NCI-H1105 (cell line): ENCODE results near the gene PCNP.
"Not testable (repeated sequence)": the region's sequence is repeated elsewhere in the genome, so short reads cannot be mapped to it uniquely, and the experiment has no call there.

Experiments
- DNase-seq: peaks from one replicate; lab custom pipeline; 2025; lab: John Stamatoyannopoulos, UW

Gene PCNP

GRCh38 chr3:101573449-101574387, at the start of gene PCNP:
Gene PCNP, plus strand, starts transcription at chr3:101574180. Its CDS starts 36 bp downstream, at chr3:101574216.
- DNase-seq = peak; percentile 97

GRCh38 chr3:101527441-101527840, 46.5 kb upstream of the PCNP start:
- no peak for DNase-seq

GRCh38 chr3:101527906-101528305, 46.1 kb upstream of the PCNP start:
- DNase-seq = no peak

GRCh38 chr3:101529816-101530685, 43.9 kb upstream of the PCNP start:
- no peak for DNase-seq

GRCh38 chr3:101530686-101531047, 43.3 kb upstream of the PCNP start:
- DNase-seq = no peak

- DNase-seq = no peak
These were observed 42.4 kb upstream of the PCNP start for GRCh38 chr3:101531473-101532086.

GRCh38 chr3:101532783-101533602, 41.0 kb upstream of the PCNP start:
- DNase-seq = no peak

- DNase-seq = no peak
These were observed 40.4 kb upstream of the PCNP start for GRCh38 chr3:101533603-101533968.

GRCh38 chr3:101535221-101535620, 38.8 kb upstream of the PCNP start:
- no peak for DNase-seq

GRCh38 chr3:101536266-101536665, 37.7 kb upstream of the PCNP start:
- no peak for DNase-seq

GRCh38 chr3:101536955-101537354, 37.0 kb upstream of the PCNP start:
- DNase-seq = not testable (repeated sequence)

- no peak for DNase-seq
These were observed 31.0 kb upstream of the PCNP start for GRCh38 chr3:101542957-101543356.

- DNase-seq = no peak
These were observed 29.7 kb upstream of the PCNP start for GRCh38 chr3:101544161-101544850.

GRCh38 chr3:101548527-101549105, 25.4 kb upstream of the PCNP start:
- no peak for DNase-seq

GRCh38 chr3:101549473-101549872, 24.5 kb upstream of the PCNP start:
- DNase-seq = no peak

GRCh38 chr3:101551359-101552081, 22.5 kb upstream of the PCNP start:
- not testable (repeated sequence) for DNase-seq

- not testable (repeated sequence) for DNase-seq
These were observed 20.6 kb upstream of the PCNP start for GRCh38 chr3:101553381-101553780.

- DNase-seq = no peak
These were observed 17.9 kb upstream of the PCNP start for GRCh38 chr3:101556064-101556463.

GRCh38 chr3:101561630-101562328, 12.2 kb upstream of the PCNP start, which contains the start of gene TRMT10C:
Gene TRMT10C, plus strand, starts transcription at chr3:101561868. Its CDS starts 2,914 bp downstream, at chr3:101564782.
- peak; percentile 86 for DNase-seq
